HG02840 (cell line): ENCODE measurements around the gene MT1M.
"Not testable (repeated sequence)": the region's sequence is repeated elsewhere in the genome, so short reads cannot be mapped to it uniquely, and the experiment has no call there.

Source experiments
- ATAC-seq: cut with Tn5 transposase; IDR thresholded peaks from one replicate; pipeline ENCODE4 v1.9.1; 2021; ENCODE audit warnings: mild to moderate bottlenecking, moderate library complexity, moderate number of reproducible peaks; ENCODE audit not compliant: unreplicated experiment, low FRiP score

Gene MT1M

GRCh38 chr16:56645311-56645710 lies 12.9 kb downstream of the MT1M start:
- ATAC-seq: no peak

- no peak for ATAC-seq
These were observed 13.4 kb downstream of the MT1M start for GRCh38 chr16:56645838-56646237.

GRCh38 chr16:56647641-56648431 lies 15.4 kb downstream of the MT1M start:
- no peak for ATAC-seq

GRCh38 chr16:56649271-56649670 lies 16.8 kb downstream of the MT1M start:
- no peak for ATAC-seq

GRCh38 chr16:56649820-56650219 lies 17.4 kb downstream of the MT1M start:
- no peak for ATAC-seq

- no peak for ATAC-seq
These were observed 19.1 kb downstream of the MT1M start, which contains the start of gene MT1B for GRCh38 chr16:56651586-56651985. MT1B (plus strand) TSS chr16:56651886; CDS start chr16:56651954, 68 bp downstream.

GRCh38 chr16:56652600-56652999 lies 20.1 kb downstream of the MT1M start:
- no peak for ATAC-seq

- ATAC-seq: no peak
These were observed 20.8 kb downstream of the MT1M start for GRCh38 chr16:56653218-56653617.

GRCh38 chr16:56657555-56658326 lies 25.3 kb downstream of the MT1M start, which contains the start of gene MT1F:
MT1F (plus strand) TSS chr16:56657959; CDS start chr16:56658059, 100 bp downstream.
- no peak for ATAC-seq

- no peak for ATAC-seq
These were observed 25.9 kb downstream of the MT1M start for GRCh38 chr16:56658327-56658875.

- no peak for ATAC-seq
These were observed 30.2 kb downstream of the MT1M start for GRCh38 chr16:56662357-56663354.

GRCh38 chr16:56664506-56664905 lies 32.0 kb downstream of the MT1M start:
- no peak for ATAC-seq

GRCh38 chr16:56665286-56666261 lies 33.1 kb downstream of the MT1M start:
- not testable (repeated sequence) for ATAC-seq

GRCh38 chr16:56667581-56668571 lies 35.4 kb downstream of the MT1M start, which contains the start of gene MT1G:
MT1G (minus strand) TSS chr16:56668065; CDS start chr16:56667993, 72 bp downstream.
- no peak for ATAC-seq

- ATAC-seq: no peak
These were observed 36.8 kb downstream of the MT1M start, which contains the start of gene MT1H for GRCh38 chr16:56669005-56669839. MT1H (plus strand) TSS chr16:56669814; CDS start chr16:56669885, 71 bp downstream.

- ATAC-seq: no peak
These were observed 37.6 kb downstream of the MT1M start for GRCh38 chr16:56669840-56670619.
